Head of caudate nucleus (tissue), 42 donors: Measurements from ENCODE around the gene UQCC3.
"Not testable (repeated sequence)": the region's sequence is repeated elsewhere in the genome, so short reads cannot be mapped to it uniquely, and the experiment has no call there.

Experiments used
- DNase-seq, 42 donors: peaks; one replicate each; pipeline versions ENCODE4 v3.0.0 to v3.0.0-alpha.2; 2020 to 2021; ENCODE audit warnings: mixed read lengths in 7 of 42
- intact Hi-C: fragments of 100-400 bp; cut with DNase I; formaldehyde crosslinking; loops from one replicate; pipeline ENCODE4 v1.15.0; 2022

The UQCC3 gene

DNA sequence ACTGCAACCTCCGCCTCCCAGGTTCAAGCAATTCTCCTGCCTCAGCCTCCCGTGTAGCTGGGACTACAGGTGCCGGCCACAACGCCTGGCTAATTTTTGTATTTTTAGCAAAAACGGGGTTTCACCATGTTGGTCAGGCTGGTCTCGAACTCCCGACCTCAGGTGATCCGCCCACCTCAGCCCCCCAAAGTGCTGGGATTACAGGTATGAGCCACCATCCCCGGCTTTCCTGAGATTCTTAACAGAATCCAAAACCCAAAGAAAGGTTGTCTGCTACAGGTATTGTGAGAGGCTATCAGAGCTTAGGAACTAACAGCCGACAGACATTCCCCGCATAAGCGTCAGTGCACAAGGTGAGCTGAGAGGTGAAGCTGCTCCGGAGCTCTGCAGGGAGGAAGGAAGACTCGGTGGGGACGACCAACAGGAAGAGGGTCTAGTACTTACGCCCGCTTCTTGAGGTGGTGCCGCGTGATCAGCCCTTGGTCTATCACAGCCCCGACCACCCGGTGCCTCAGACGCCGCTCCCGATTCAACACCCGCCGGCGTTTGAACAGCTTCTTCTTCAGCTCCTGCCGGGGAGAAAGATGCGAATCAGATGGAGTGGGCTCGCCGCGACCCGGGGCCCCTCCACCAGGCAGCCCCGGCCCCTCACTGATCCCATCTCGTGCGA lies 6.9 kb upstream of the UQCC3 start:
- intact Hi-C loops: no loop called here
- peak in 19 of 42 donors; percentile 22 to 73 (median 57) for DNase-seq

DNA sequence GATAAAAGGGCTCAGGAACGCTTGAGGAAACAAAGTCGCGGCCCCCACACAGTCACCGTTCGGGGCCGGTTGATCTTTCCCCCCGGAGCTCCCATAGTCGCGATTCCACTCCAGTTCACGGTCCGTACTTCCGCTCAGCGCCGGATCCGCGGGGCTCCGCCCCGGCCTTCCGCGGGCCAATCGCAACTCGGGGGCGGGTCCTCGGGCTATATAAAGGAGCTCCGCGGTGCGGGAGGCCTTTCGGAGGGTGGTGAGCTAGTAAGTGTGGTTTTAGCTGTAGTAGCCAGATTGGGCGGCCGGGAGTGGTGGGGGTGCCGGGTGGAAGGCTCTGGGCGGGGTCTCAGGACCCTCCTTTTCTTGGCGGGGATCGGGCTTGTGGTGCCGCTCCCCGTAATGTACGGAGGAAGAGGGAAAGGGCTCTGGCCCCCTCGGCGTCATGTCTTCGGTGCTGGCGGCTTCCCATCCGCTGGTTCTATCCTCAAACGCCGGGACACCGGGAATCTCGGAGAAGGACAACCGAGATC lies 6.3 kb upstream of the UQCC3 start, which contains the start of the genes C11orf98 and CSKMT:
Gene C11orf98 (minus strand): TSS at position 136 of the 524 bp plus-strand sequence. CDS start 41 bp downstream, at position 95.
Gene CSKMT (plus strand): TSS at position 238 of the 524 bp plus-strand sequence. CDS start 568 bp downstream, outside the sequence.
- intact Hi-C loops: no loop called here

GRCh38 chr11:62665599-62666258 lies 5.7 kb upstream of the UQCC3 start:
- intact Hi-C loops: no loop called here
- DNase-seq: peak in 35 of 42 donors; percentile 17 to 72 (median 49)

More for the DNA sequence above, 6.3 kb upstream of the UQCC3 start, which contains the start of the genes C11orf98 and CSKMT:
- DNase-seq: peak; percentile 92 to 99 (median 98)

- intact Hi-C loops: no loop called here
Measured at GRCh38 chr11:62666259-62666926, 5.1 kb upstream of the UQCC3 start.

DNA sequence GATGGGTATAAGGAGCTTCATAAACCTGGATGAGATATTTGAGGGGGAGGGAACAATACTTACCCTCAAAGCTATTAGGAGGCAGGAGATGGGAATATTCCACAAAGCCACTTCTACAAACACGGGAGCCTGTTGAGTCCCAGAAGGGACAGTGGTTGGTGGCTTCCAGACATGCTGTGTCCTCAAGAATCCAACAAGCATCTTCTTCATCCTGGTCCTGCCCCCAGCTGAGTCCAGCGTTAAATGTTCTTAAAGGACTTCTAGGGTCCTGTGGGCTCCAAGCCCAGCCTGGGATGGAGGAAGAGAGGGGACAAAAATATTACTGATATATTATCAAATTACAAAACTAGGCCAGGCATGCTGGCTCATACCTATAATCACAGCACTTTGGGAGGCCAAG lies 4.0 kb upstream of the UQCC3 start:
- DNase-seq: no peak
- intact Hi-C loops: no loop called here

More at GRCh38 chr11:62666259-62666926, 5.1 kb upstream of the UQCC3 start:
- no peak for DNase-seq

GRCh38 chr11:62669420-62670161 lies 1.9 kb upstream of the UQCC3 start:
- intact Hi-C loops: no loop called here
- no peak for DNase-seq

DNA sequence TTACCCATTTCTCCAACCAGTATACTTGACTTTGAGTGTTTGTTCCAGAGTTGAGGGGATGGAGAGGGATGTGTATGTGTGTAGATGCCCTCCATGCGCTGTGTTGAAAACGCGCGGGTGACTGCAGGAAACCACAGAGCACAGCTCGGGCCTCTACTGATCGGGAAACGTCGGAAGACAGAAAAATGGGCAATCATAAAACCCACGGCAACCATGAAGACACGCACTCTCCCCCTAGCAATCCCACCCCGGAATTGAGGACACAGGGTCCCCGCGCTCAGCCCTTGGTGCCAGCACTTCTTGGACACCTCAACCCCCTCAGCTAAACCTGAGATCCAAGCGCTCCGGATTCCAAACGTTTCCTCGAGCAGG lies 251 bp upstream of the UQCC3 start:
- intact Hi-C loops: no loop called here
- DNase-seq: peak in 1 of 42 donors; percentile 87

DNA sequence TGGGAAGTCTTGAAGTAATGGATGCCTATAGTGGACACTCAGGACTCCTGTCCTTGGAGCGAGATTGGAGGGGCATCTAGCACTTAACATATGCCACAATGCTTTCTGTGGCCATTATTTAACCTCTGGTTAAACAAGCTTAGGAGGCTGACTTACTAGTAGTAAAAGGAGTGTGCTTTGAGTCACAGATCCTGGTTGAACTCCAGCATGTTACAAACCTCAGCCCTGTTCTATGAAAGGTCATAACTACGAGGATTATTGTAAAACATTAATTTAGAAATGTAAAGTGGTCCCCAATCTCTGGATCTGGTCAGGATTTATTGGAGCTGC lies 1.7 kb downstream of the UQCC3 start:
- intact Hi-C loops: no loop called here
- no peak for DNase-seq

- intact Hi-C loops: loop anchor here (5.0 kb wide), 1 partner anchor 83 kb away; the partner anchor contains the start of gene TUT1
- not testable (repeated sequence) for DNase-seq
Measured at GRCh38 chr11:62675415-62675814, 3.9 kb downstream of the UQCC3 start.

- intact Hi-C loops: loop anchor here (5.0 kb wide), 1 partner anchor 84 kb away; the partner anchor contains the start of gene TUT1
- DNase-seq: no peak
Measured at GRCh38 chr11:62676698-62677097, 5.2 kb downstream of the UQCC3 start.

DNA sequence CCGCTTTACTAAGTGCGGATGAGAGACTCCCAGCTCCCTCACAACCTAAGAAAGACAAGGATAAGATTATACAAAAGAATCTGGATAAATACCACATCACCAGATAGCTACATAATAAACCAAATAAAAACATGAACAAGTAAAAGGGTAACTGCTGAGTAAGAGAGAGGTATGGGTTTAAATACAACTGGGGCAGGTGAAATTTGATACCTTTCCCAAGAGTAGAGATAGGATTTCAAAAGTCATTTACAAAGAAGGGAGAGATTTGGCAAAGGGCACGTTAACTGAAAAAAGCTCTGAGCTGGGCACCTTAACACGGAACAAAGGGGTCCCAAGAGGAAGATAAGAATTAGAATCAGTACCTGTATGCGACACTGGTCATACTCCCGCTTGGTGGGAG lies 5.7 kb downstream of the UQCC3 start:
- DNase-seq: no peak
- intact Hi-C loops: loop anchor here (5.0 kb wide), 1 partner anchor 85 kb away; the partner anchor contains the start of gene TUT1

- DNase-seq: no peak
- intact Hi-C loops: loop anchor here (5.0 kb wide), 1 partner anchor 85 kb away; the partner anchor contains the start of gene TUT1
Measured at GRCh38 chr11:62677714-62678113, 6.2 kb downstream of the UQCC3 start.

GRCh38 chr11:62678433-62678769 lies 6.9 kb downstream of the UQCC3 start:
- no peak for DNase-seq
- intact Hi-C loops: loop anchor here (5.0 kb wide), 1 partner anchor 86 kb away; the partner anchor contains the start of gene TUT1

- intact Hi-C loops: loop anchor here (5.0 kb wide), 1 partner anchor 87 kb away; the partner anchor contains the start of gene TUT1
- peak; percentile 78 to 97 (median 90) for DNase-seq
Measured at GRCh38 chr11:62678770-62679696, 7.6 kb downstream of the UQCC3 start, which contains the start of gene UBXN1. Gene UBXN1 (minus strand): TSS chr11:62679073. CDS start chr11:62678923, 150 bp downstream.

DNA sequence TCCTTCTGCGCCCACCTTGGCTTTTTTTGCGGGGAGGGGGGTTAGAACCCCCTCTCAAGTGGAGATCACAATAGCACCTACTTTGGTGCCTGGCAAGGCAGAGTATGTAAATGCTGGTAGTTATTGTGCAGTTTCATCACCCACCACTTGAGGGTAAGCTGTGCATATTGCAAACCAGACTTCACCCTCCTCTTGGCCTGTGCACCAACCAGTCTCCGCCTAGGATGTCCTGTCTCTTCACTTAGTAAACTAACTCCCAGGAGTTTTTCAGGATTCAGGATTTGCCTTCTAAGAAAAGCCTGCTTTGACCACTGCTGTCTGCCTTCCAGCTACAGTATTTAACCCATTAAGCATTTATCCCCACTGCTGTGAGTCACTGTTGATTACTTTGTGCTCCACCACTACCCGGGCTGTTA lies 9.4 kb downstream of the UQCC3 start:
- intact Hi-C loops: no loop called here
- peak in 5 of 42 donors; percentile 11 to 45 (median 26) for DNase-seq

DNA sequence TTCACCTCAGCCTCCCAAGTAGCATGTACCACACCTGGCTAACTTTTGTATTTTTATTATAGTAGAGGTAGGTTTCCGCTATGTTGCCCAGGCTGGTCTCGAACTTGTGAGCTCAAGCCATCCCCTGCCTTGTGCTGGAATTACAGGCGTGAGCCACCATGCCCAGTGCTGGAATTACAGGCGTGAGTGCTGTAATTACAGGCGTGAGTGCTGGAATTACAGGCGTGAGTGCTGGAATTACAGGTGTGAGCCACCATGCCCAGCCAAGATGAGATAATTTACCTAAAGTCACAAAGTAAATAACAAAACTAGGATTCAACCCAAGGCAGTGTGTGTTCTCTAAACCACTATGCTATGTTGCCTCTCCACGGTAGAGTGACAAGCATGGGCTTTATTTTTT lies 11.0 kb downstream of the UQCC3 start:
- no peak for DNase-seq
- intact Hi-C loops: no loop called here
